ENCODE results near the gene SLC15A4. TPM values are rescaled to one million over a fixed set of nuclear protein-coding genes. Genes with fewer than 3 reads are reported as not detected.

The SLC15A4 gene
- total RNA-seq, 4 donors from 2014 or later: 32.6 to 44.2 (median 39.7) TPM

GRCh38 chr12:128861226-128862016 lies 37.7 kb upstream of the SLC15A4 start:
- TF ChIP-seq, protein P1, sequence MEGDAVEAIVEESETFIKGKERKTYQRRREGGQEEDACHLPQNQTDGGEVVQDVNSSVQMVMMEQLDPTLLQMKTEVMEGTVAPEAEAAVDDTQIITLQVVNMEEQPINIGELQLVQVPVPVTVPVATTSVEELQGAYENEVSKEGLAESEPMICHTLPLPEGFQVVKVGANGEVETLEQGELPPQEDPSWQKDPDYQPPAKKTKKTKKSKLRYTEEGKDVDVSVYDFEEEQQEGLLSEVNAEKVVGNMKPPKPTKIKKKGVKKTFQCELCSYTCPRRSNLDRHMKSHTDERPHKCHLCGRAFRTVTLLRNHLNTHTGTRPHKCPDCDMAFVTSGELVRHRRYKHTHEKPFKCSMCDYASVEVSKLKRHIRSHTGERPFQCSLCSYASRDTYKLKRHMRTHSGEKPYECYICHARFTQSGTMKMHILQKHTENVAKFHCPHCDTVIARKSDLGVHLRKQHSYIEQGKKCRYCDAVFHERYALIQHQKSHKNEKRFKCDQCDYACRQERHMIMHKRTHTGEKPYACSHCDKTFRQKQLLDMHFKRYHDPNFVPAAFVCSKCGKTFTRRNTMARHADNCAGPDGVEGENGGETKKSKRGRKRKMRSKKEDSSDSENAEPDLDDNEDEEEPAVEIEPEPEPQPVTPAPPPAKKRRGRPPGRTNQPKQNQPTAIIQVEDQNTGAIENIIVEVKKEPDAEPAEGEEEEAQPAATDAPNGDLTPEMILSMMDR (IDR thresholded peaks at IDR 0.05; ENCODE audit: low read depth): no peak

GRCh38 chr12:128859311-128859710 lies 35.6 kb upstream of the SLC15A4 start:
- TF ChIP-seq, protein P1 (IDR thresholded peaks at IDR 0.05; ENCODE audit: low read depth): no peak

DNA sequence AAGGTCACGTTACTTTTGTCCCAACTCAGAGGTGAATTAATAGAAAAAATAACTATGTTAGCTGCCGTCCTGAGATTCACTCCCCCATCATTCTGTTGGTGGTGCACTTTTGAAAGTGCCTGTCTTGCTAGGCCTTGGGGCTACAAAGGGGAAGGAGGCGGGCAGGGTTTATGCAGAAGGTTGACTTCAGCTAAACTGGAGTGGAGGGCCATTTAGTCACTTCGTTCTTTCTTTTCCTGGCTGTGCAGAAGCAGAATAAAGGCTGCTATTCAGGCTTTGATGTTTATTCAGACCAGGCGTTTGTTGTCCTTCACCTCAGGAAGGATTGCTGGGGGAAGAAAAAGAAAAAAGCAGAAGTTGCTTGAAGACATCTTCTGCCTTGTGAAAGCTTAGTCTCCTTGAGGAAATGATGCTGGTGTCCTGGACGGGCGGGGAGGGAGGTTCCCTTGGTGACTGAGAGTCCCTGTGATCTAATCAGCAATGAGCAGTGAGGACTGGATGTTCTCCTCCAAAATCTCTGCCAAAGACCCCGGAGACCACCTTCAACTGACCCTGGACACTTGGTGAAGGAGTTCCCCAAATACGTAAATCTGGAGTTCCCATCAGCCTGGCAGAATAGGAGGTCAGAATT lies 33.5 kb upstream of the SLC15A4 start:
- TF ChIP-seq, protein P1 (IDR thresholded peaks at IDR 0.05; ENCODE audit: low read depth): no peak

DNA sequence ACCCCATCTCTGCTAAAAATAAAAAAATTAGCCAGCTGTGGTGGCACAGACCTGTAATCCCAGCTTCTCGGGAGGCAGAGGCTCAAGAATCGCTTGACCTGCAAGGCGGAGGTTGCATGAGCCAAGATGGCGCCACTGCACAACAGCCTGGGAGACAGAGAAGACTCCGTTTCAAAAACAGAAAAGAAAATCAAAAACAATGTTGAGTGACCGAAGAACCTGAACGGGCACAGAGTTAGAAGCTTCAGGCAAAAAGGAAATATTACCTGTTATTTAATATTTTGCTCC lies 33.0 kb upstream of the SLC15A4 start:
- TF ChIP-seq, protein P1 (IDR thresholded peaks at IDR 0.05; ENCODE audit: low read depth): no peak

DNA sequence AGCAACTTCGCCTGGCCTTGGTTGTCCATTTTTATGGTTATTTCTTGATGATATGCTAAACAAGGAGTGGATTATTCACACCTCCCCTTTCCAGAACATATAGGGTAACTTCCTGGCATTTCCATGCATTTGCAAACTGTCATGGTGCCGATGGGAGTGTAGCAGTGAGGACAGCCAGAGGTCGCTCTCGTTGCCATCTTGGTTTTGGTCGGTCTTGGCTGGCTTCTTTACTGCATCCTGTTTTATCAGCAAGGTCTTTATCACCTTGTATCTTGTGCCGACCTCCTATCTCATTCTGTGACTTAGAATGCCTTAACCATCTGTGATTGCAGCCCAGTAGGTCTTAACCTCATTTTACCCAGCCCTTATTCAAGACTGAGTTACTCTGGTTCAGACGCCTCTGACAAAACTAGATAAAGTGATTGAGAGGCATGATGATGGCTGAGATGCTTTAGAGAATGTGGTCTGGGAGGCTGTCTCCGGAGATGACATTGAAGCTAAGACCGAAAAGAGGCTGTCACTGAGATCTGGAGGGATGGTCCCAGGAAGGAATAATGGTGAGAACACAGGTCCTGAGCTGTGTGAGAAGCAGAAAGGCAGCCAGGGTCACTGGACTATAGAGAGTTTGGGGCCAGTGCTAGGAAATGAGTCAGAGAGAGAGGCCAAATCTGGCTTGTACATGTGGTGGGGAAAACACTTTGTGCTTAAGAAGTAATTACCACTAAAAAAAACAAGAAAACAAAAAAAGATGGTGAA lies 32.5 kb upstream of the SLC15A4 start:
- TF ChIP-seq, protein P1 (IDR thresholded peaks at IDR 0.05; ENCODE audit: low read depth): no peak

DNA sequence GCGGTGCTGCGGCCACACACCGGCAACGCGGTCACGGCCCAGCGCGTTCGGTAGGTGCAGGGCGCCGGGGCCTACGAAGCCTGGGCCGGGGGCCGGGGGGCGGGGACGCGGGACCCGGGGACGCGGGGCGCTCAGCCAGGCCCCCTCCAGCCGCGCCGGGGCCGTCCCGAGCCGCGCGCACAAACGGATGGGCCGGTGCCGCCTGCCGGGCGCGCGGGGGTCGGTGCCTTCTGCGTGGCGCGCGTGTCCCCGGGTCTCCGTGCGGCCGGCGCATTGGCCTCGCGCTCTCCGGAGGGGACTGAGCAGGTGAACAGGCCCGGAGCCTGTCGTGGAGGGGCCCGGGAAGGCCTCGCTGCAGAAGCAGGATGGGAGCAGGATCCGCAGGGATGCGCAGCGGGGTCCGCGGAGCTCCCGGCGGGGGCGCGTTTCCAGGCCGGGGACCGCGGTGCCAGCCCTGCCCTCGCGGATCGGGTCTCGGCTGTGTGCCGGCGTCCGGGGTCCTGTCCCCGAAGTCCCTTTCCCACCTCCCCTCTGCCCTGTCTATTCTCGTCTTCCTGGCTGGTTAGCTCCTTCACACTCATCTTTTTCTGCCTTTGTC lies 29.9 kb upstream of the SLC15A4 start:
- TF ChIP-seq, protein P1 (IDR thresholded peaks at IDR 0.05; ENCODE audit: low read depth): no peak
